ENCODE measurements around the gene EXOC4.

The EXOC4 gene

DNA sequence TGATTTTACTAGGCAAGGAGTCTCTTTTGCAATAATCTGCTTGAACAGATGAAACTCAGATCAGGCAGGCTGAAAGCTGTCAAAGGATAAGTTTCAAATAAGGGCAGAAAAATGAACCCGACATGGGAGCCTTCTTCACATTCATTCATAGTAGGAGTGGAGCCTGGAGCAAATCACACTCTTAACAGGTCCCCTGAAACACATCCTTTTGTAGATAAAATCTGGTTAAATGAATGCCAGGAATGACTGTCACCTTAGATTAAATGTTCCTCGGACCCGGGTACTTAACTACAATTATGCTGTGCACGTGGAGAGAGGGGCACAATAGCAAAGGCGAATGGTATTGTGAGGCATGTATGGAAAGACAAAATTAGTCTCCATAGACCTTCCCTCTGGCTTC lies 529.6 kb downstream of the EXOC4 start:
- TF ChIP-seq CTCF (IDR thresholded peaks at IDR 0.05; ENCODE audit: low read depth, low read length, missing control alignments): no peak
- no peak overlapping the region for H3K4me3 ChIP-seq (ENCODE audit: low read depth, low read length)
- no peak for DNase-seq (ENCODE audit: low read depth)

GRCh38 chr7:133783276-133783675 lies 530.4 kb downstream of the EXOC4 start:
- no peak for DNase-seq (ENCODE audit: low read depth)
- TF ChIP-seq CTCF (IDR thresholded peaks at IDR 0.05; ENCODE audit: low read depth, low read length, missing control alignments): no peak
- no peak overlapping the region for H3K4me3 ChIP-seq (ENCODE audit: low read depth, low read length)

DNA sequence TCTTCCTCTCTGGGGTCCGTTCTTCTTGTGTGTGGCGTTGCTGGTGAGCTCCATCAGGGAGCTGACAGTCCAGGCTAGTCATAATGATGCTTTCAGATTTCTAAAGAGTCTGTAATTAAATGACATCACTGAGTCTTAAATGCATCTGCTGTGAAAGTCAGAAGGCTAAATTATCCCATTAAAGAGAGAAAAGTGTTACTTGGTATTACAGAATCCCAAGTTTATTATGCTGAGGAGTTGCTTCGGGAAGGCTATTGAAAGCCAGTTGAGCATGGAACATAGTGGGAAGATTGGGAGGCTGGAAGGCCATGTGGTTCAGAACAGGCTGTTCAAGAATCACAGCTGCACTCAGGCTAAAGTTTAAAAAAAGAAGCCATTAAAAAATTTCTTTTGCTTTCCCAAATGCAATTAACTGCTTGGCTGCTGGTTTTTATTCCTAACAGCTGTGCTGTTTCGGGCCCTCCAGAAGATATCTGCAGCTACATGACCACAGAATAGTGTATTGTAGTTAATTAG lies 531.7 kb downstream of the EXOC4 start:
- TF ChIP-seq CTCF (IDR thresholded peaks at IDR 0.05; ENCODE audit: low read depth, low read length, missing control alignments): no peak
- no peak for DNase-seq (ENCODE audit: low read depth)
- no peak overlapping the region for H3K4me3 ChIP-seq (ENCODE audit: low read depth, low read length)

- no peak for TF ChIP-seq CTCF (IDR thresholded peaks at IDR 0.05; ENCODE audit: low read depth, low read length, missing control alignments)
- H3K4me3 ChIP-seq (ENCODE audit: low read depth, low read length): no peak overlapping the region
- DNase-seq (ENCODE audit: low read depth): no peak
These were observed 533.6 kb downstream of the EXOC4 start for GRCh38 chr7:133786401-133786937.

DNA sequence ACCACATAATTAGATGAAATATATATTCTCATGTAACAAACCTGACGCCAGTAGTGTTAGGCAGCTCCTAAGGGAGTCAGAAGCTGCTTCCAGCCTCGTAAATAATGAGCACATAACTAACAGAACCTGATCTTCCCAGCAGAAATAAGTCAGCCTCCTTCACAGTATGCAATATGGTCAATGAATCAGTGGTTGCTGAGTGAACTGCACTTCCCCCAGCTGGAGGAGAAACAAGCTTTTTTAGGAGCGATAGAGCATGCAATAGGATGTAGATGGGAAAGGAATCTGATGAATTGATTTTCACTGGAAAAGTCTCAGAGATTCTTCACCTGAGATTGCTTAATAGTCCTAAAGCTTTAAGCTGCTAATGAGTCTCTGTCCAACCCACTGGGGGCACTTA lies 537.1 kb downstream of the EXOC4 start:
- H3K4me3 ChIP-seq (ENCODE audit: low read depth, low read length): no peak overlapping the region
- DNase-seq (ENCODE audit: low read depth): no peak
- TF ChIP-seq CTCF (IDR thresholded peaks at IDR 0.05; ENCODE audit: low read depth, low read length, missing control alignments): no peak

GRCh38 chr7:133790911-133791310 lies 538.0 kb downstream of the EXOC4 start:
- H3K4me3 ChIP-seq (ENCODE audit: low read depth, low read length): no peak overlapping the region
- TF ChIP-seq CTCF (IDR thresholded peaks at IDR 0.05; ENCODE audit: low read depth, low read length, missing control alignments): no peak
- DNase-seq (ENCODE audit: low read depth): no peak

DNA sequence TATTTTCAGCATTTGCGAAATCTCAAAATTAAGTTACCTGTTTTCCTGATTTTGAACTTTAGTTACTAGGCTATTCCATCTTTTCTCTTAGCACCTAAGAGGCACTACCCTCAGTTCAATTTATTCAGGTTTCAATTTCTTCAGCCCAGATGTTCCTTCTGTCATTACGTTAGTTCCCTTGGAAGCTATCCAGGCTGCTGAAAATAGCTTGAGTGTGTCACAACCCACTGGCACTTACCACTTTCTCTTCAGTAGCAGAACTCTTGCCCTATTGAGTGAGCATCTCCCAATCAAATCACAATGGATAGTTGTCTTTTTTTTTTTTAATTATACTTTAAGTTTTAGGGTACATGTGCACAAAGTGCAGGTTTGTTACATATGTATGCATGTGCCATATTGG lies 541.6 kb downstream of the EXOC4 start:
- H3K4me3 ChIP-seq (ENCODE audit: low read depth, low read length): no peak overlapping the region
- no peak for DNase-seq (ENCODE audit: low read depth)
- no peak for TF ChIP-seq CTCF (IDR thresholded peaks at IDR 0.05; ENCODE audit: low read depth, low read length, missing control alignments)

All from GM12864 (cell line).